Smooth muscle cell of the brain vasculature (primary cell): ENCODE data around the gene RPL35.
A peak's percentile ranks its signal among the peaks of the same experiment; 100 is the strongest.

Experiments used
- DNase-seq: peaks from one replicate; pipeline ENCODE4 v3.0.0-alpha.2; 2012; ENCODE audit warnings: low read depth, low spot score

The RPL35 gene

DNA sequence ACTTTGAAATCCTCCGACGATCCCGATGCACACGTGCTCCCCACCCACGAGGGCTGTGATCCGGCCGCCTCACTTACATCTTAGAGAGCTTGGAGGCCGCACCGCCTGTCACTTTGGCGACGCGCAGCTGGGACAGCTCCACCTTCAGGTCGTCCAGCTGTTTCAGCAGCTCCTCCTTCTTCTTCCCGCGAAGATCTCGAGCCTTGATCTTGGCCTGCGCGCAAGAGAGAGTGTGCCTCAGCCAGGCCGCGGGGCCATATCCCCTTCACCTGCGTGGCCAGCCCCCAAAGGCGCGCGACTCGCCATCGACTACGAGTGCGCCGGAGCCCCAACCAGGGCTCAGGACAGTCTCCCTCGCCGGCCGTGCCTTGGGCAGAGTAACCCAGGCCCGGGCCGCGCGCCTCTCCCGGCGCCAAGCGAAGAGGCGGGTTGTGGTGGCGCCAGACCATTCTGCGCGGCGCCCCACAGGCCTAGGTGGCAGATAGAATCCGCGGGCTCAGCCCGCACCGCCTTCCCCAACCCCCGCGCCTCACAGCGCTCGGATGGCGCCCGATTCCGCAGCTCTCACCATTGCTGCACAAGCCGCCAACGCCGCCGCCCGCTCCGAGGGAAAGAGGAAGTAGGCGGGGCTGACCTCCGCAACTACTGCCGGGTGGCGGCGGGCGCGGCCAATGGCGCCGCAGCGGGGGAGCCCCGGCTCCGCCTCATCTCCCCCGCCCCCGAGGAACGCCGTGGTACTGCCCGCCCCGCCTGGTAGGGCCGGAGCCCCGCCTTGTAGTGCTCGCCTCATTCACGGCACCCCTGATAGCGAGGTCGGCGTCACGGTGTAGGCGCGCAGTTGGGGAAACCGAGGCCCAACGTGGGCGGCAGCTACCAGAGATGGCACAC lies at the start of gene RPL35, which contains the start of gene ARPC5L:
Gene RPL35 (minus strand): TSS at position 616 of the 888 bp plus-strand sequence. CDS start 45 bp downstream, at position 571.
Gene ARPC5L (plus strand): TSS at position 789 of the 888 bp plus-strand sequence. CDS start 7,161 bp downstream, outside the sequence.
- peak; percentile 79 for DNase-seq

DNA sequence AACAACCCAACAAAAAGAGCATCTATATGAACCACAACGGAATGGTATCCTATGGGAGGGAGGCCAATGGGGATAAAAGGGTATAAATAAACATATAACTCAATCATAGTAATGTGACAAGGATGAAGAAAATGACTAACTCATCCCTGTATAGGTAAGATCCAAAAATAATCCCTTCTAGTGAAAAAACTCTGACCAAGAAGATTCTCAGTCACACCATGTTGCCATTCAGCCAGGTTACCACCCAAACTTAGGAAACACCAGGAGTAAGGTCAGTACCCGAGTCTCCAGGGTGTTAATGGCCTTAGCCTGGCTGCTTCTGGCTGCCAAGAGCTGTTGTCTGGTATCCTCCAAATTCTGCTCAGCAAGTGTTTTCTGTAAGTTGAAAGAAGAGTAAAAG lies 46.3 kb upstream of the RPL35 start:
- no peak for DNase-seq

DNA sequence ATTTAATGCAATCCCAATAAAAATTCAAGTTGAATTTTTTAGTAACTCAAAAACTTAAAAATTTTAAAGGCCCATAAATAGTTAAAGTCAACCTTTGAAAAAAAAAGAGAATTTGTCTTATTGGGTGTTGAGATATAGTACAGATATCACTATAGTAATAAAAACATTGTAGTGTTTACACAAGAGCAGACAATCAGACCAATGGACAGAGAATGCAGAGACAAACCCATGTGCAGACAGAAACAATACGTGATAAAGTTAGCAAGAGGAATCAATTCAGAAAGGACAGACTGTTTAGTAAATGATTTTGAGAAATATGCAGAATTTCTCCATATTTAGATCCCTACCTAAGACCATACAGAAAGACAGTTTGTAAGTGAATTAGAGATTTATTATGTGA lies 45.2 kb upstream of the RPL35 start:
- DNase-seq, result no peak

DNA sequence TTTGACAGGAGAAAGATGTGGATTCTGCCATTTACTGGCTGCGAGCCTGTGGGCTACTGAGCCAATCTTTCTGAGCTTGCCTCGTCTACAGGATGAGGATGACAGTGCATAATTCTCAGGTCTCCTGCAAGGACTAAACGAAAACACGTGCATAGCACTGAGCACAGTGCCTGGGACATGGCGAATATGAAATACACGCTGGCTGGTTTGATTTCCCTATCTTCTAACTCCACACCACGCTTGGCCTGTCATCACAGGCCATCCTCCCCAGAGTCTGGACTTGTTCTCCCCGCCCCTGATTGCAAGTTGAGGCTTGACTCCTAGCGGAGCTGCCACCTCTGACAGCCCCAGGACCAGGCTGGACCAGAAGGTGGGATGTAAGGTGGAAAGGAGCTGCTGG lies 38.1 kb upstream of the RPL35 start:
- DNase-seq, result no peak

DNA sequence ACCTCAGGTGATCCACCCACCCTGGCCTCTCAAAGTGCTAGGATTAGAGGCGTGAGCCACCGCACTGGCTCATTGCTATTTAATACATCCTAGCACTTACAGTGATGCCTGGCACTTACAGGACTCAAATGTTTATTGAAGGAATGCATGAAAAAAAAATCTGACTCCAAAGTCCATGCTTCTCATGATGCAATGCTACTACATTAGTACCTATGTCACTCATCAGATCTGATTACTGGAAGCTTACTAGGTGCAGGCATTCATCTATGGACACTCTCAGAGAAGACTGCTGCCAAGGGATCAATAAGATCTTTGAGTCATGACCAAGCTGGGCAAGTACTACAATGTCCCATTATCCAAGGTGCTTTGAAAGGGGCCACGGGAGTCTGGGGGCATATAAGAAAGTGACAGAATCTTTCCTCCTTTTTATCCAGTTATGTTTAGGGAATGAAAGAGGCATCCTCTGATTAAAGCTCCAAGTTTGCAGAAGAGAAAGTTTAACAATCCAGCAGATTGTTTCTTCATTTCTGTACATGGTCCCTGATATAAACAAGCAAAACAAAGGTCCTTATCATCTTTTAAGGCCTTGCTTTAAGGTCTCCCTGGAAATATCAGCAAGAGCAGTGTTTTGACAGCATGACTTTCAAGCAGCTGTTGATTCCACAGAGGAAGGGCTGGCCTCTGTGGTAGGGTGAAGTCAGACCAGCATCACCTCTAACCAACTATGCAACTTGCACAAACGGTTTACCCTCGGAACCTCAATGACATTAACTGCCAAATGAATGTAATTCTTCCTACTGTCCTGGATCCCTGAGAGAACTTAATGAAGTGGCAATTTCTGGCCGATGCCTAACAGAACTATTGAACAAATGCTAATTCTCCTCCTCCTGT lies 36.1 kb upstream of the RPL35 start:
- DNase-seq, result no peak

DNA sequence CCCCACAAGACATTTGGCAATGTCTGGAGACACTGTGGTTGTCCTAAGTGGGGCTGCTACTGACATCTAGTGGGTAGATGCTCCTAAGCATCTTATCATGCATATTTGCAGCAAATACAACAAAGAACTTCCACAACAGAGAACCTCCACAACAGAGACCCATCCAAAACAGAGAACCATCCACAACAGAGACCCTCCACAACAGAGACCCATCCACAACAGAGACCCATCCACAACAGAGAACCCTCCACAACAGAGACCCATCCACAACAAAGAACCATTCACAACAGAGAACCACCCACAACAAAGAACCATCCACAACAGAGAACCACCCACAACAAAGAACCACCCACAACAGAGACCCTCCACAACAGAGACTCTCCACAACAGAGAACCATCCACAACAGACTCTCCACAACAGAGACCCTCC lies 33.0 kb upstream of the RPL35 start:
- DNase-seq, result peak; percentile 9

DNA sequence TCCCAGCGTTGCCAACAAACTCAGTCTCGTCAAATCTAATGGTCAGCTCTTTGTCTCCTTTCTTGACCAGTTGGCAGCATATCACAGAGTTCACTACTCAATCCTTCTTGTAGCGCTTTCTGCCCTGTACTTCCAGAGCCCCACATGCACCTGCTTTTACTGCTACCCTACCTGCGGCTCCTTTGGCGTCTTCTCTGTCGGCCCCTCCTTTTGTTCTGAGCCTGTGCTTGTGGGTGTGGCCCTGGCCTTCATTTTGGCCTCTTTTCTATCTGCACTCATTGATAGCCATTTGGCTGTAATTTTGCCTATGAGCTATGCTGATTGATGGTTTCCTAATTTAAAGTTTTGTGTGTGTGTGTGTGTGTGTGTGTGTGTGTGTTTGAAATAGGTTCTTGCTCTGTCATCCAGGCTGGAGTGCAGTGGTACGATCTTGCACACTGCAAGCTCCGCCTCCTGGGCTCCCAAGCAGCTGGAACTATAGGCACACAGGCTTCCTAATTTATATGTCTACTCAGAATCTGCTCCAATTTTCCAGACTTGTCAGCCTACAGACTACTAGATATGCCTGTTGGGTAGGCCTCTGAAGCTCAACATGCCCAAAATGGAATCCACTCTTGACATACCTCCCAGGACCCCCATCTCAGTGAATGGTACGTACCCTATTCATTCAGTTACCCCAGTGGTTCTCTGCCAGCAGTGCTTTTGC lies 32.4 kb upstream of the RPL35 start:
- no peak for DNase-seq

DNA sequence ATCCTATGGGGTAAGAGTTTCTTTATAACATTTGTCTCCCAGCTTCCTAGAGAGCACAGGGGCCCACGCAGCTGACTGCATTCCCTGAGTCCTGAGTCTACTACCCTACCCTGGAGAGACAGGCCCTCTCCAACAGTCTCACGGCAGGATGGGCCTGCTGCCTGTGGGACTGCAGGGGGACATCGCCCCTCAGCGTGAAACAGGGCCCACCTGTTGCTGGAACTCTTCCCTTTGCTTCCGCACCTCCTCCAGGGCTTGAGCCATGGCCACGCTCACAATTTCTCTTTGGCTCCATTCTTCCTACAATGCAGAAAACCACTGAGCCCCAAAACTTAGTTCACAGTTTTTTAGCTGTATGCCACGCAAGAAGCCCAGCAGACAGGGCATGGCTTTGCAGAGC lies 28.4 kb upstream of the RPL35 start:
- DNase-seq, result no peak

DNA sequence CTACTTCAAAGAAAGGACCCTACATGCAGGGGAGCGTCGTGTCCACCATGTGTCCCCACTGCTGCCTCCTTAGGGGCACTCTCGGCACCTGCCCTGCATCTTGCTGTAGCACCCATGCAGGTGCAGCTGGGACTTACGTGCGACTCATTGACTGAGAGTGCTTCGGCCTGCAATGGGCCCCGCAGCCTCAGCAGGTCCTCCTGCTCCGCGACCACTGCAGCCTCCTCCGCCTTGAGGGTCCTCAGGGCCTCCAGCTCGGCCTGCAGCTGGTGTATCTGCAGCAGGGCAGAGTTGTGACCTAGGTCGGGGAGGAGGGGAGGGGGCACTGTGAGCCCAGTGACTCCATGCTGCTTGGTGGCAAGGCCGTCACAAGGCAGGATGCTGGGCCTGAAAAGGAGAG lies 27.2 kb upstream of the RPL35 start:
- DNase-seq, result no peak

DNA sequence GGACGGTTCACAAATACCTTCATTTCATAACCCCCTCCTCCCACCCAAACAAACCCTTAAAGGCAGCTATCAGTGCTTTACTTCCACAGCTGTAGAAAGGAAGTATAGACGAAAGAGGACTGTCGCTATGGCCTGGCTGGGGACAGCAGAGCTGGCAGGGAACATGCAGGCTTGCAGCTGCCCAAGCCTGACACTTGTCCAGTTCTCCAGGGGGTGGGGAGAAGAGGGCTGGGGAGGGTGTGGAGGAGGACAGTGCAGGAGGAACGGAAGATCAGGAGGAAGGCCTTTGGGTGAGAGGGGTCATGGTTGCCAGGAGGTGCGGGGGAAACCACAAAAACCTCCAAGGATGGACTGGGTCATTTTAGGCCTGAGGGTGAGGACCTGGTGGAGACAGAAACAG lies 26.1 kb upstream of the RPL35 start:
- no peak for DNase-seq

DNA sequence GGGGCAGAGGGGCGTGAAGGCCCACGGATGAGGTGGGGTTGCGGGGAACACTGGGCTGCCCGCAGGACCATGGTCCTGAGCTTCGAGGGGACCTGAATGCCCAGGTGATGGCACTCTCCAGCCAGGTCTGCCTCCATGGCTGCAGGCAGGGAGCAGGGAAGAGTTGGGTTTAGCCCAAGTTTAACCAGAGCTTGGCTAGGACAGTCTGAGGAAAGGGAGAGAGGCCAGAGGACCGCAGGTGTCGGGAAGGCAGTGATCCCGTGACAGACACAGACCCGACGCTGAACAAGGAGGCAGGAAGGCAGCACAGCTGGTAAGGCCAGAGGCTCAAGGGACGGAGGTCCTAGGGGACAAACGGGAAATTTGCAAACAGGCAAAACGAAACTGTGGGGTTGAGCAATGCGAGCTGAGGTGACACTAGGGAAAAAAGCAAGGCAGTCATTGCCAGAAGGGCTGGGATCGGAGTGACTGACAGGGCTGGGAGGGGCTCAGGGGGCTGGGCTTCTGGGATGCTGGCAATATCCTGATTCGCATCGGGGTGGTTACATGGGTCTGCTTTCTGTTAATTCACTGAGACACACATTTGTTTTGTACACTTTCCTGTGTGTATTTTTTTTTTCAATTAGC lies 25.2 kb upstream of the RPL35 start:
- DNase-seq, result no peak

DNA sequence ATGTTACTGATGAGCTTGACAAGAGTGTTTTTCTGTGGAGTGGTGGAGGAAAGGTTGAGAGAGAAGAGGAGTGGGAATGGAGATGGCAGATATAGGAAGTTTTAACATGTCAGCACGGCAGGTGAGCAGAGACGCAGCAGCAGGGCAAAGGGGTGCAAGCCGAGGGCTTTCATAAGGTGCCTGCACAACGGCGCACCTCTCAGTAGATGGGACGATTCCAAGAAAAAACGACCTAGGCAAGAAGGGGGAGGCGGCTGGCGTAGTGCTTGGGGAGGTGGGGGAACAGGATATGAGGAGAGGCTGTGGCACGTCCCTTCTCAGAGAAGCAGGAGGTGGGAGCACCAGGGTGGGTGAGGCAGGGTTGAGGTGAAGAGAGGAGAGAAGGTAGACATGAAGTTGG lies 24.7 kb upstream of the RPL35 start:
- DNase-seq, result no peak

DNA sequence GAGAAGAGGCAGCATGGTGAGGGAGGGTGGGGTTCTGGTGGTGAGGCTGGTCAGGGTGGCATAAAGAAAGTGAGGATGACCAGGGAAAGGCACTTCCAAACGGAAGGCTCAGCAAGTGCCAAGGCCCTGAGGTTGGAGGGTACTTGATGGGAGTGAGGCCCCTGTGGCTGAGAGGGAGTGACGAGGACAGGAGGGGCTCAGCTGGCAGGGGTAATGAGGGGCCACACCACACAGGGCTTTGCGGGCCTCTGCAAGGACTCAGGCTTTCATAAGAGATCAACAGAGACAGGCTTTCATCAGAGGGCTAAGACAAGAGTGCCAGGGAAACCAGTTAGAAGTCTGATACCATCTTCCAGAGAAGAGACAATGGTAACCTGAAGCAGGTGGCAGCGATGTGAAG lies 23.8 kb upstream of the RPL35 start:
- DNase-seq, result no peak

DNA sequence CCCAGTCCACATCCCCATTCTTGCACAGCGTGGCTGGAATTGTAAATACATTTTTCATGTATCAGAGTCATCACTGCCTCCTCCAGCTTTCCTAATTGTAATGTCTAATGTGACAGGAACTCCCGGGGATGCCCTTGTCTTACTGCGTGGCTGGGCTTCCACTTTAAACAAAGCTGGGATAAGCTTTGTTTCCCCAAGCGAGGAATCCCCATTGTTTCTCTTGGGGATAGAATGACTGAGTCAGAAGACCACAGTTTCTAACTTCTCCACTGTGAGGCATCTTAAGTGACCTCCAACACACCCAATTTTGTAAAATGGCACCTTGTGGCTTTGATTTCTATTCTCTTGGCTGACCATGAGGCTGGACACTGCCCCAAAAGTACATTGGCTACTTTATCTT lies 22.6 kb upstream of the RPL35 start:
- DNase-seq, result no peak

DNA sequence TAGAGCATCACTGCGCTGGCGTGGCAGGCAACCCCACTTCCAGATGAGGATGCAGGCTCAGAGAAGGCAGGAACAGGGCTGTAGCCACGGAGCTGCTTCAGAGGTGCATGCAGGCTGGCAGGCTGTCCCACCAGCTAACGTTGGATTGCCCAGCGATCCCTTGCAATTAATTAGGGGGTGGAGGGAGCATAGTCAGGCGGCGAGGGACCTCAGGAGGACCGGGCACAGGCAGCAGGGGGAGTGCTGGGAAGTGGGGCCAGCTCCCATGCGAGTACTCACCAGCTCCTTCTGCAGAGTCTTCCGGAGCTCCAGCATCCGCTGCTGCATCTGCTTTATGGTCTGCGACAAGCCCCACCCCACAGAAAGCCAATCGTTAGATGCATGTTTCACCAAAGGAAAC lies 20.5 kb upstream of the RPL35 start:
- no peak for DNase-seq

DNA sequence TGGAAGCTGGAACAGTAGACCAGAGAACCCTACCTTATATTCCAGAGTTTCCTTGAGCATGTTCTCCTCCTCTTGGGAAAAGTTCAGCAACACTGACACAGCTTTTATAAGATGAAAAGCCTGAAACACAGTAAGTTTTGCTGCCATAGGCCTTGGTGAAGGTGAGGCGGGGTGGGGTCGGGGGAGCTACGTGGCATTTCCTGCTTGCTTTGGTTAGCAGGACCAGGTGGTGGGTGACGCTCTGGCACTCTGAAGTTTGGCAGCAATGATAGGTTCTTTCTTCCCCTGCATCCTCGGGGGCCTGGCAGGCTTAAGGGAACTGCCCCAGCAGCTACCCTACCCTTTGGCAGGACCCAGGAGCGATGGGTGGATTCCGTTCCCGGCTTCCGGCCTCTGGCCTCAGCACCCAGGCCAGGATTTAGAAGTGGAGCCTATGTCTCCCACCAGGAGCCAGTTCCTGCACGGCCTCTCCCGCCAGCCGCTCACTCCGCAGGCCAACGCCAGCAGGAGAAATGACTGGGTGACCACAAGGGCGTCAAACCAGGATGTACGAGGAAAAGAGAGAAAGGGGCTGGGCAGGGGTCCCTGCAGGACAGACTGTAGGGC lies 19.5 kb upstream of the RPL35 start:
- no peak for DNase-seq

DNA sequence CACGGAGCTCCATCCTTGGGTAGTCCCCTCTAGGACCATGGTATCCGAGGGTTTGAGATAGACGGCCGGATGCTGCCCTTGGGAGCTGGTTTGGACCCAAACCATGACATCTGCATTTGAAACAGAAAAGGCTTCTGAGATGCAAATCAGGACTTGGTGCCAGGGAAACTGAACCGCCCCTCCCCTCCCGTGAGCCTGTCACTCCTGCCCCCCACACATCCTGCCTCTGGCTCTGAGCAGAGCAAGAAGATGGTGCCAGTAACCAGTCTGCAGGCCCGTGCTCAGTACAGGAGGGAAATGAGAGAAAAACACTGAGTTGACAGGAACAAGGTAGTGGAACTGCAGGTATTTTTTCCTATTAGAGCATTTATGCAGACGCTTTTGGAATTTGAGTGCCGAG lies 18.7 kb upstream of the RPL35 start:
- no peak for DNase-seq

DNA sequence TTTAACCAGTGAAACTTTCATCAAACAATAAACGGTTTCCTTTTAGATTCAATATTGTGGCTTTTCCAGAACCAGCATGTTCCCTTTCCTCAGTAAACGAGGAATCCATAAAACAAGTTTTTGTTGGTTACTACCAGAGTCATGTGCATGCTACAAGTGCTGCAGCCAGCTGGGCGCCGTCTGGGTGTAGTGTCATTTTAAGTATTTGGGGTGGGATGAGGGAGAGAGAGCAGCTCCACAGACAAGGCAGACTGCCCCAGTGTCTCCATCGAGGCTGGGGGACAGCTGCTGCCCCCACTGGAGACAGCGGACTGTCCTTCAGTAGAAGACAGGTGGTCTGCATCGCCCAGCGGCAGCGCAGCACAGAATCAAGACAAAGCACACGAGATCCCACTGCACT lies 17.5 kb upstream of the RPL35 start:
- no peak for DNase-seq

DNA sequence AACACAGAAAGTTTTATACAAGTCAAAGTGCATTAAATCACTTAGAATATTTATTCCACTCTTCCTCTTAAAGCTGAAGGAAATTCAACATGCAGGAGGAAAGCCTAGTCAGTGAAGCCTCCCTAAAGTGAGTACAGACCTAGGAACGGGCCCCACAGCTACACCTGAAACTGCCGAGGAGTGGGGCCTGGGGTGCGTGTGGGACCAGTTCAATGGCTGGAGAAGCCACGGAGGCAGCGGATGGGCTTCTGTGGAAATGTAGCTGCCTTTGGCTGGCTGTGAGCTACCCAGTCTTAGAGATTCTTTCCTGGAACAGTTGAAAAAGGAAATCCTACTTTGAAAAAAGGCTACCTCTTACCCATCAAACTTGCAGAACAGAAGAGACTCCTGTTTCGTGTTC lies 16.8 kb upstream of the RPL35 start:
- no peak for DNase-seq

DNA sequence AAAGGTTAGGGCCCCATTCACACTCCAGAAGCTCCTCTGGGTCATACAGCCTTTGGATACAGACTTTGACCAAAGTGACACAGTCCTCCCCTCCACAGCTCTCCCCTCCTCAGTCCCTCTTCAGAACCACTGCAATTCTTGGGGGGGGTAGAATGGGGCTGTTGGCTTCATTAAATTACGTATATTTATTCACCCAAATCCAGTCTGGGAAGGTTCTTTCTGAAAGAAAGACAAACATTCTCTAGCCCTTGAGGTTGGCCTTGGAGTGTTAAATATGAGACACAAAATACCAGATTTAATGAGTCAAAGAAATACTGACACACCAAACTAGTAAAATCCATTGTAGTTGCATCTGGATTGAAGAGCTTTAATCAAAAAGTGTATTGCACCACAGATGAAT lies 16.3 kb upstream of the RPL35 start:
- DNase-seq, result no peak
